Activated B cell treated with CpG ODN at 0.5 μM for 24 hours (primary cell): ENCODE results near the gene DST. TPM values are rescaled to one million over a fixed set of nuclear protein-coding genes. Genes with fewer than 3 reads are reported as not detected.

ENCODE experiments used
- ATAC-seq: fragments of 200-7000 bp; cut with Tn5 transposase; one replicate; pipeline ENCODE4 v1.10.0; 2021; ENCODE audit warnings: low read depth, mild to moderate bottlenecking, moderate library complexity
- CTCF ChIA-PET: fragments of 350-600 bp; sonication (Branson Sonifier 250); formaldehyde crosslinking; loops from one replicate; lab custom pipeline; 2021; ENCODE audit warnings: antibody characterized with exemption; lab: Charles Lee
- POLR2A ChIA-PET: fragments of 350-600 bp; sonication (Branson Sonifier 250); formaldehyde crosslinking; loops from one replicate; lab custom pipeline; 2021; ENCODE audit warnings: antibody characterized with exemption; lab: Charles Lee
- DNase-seq: peaks from one replicate; pipeline ENCODE4 v3.0.0; 2022
- H3K27ac Mint-ChIP-seq: one replicate; pipeline ENCODE4 v1.8.0; 2020; ENCODE audit warnings: mixed read lengths
- H3K27me3 Mint-ChIP-seq: one replicate; pipeline ENCODE4 v1.8.0; 2021; ENCODE audit warnings: mixed read lengths
- H3K36me3 Mint-ChIP-seq: one replicate; pipeline ENCODE4 v1.8.0; 2021; ENCODE audit warnings: low read depth, mixed read lengths
- H3K4me1 Mint-ChIP-seq: one replicate; pipeline ENCODE4 v1.8.0; 2021; ENCODE audit warnings: mixed read lengths
- H3K4me3 Mint-ChIP-seq: one replicate; pipeline ENCODE4 v1.8.0; 2020; ENCODE audit warnings: mild to moderate bottlenecking, mixed read lengths
- H3K9me3 Mint-ChIP-seq: one replicate; pipeline ENCODE4 v1.8.0; 2020; ENCODE audit warnings: mixed read lengths
- intact Hi-C: fragments of 100-400 bp; cut with micrococcal nuclease; formaldehyde crosslinking; loops from one replicate; pipeline ENCODE4 v1.15.1; 2024
- total RNA-seq: library from RNA; stranded (reverse); gene quantifications from 2 replicates; pipeline ENCODE4 v1.2.3, GENCODE V29; 2022
- TF ChIP-seq, protein P1 (sequence below): fragments of 200-600 bp; IDR thresholded peaks from one replicate; pipeline ENCODE4 v1.8.0; 2022; ENCODE audit warnings: antibody characterized with exemption, mild to moderate bottlenecking

The DST gene
- total RNA-seq, 1 donor from 2014 or later = 1.3 TPM

DNA sequence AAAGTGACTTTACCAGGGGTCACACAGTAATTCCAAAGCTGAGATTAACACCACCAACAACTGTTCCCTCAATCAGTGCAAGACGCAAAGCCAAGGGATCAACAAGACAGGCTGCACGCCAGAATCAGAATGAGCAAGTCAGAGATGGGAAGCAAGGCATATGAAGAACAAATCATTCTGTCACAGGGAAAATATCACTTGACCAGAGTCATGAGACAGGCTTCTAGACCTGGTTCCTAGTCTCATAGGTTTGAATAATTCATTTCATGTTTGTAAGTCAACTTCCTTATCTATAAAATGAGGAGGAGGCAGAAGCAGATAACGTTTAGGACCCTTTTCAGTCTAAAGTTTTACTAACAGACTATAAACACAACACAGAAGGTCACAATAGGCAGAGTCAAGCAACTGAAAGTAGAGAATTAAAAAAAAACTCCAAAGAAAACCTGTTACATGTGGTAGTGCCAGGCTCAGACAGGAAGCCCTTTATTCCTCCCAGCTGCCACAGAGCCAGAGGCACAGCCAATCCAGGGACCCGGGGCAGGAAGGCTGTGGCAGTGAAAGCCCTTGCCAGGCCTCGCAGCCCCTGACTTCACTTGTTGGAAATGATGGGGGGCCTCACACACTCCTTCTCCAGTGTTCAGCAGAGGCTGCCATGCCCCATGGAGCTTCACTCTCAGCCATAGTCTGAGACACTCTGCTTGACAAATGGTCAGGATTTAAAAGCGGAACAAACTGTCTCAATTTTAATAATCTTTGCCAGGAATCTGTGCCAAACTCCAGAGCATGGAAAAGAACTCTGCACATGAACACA, 29.2 kb upstream of the DST start:
- no peaks in the 10 kb centered on the region for H3K36me3 Mint-ChIP-seq
- ATAC-seq (no peak), DNase-seq (no peak)
- intact Hi-C loops = no loop called here
- H3K27me3 Mint-ChIP-seq = no peaks in the 10 kb centered on the region
- H3K4me3 Mint-ChIP-seq = no peak overlapping the region
- ChIA-PET CTCF (interaction anchor here (1.3 kb wide), 1 partner anchor 27 kb away, joined by 3 read pairs; no protein-coding TSS in a partner anchor), POLR2A (no interaction called here)
- H3K9me3 Mint-ChIP-seq = no peaks in the 10 kb centered on the region
- TF ChIP-seq, protein P1, sequence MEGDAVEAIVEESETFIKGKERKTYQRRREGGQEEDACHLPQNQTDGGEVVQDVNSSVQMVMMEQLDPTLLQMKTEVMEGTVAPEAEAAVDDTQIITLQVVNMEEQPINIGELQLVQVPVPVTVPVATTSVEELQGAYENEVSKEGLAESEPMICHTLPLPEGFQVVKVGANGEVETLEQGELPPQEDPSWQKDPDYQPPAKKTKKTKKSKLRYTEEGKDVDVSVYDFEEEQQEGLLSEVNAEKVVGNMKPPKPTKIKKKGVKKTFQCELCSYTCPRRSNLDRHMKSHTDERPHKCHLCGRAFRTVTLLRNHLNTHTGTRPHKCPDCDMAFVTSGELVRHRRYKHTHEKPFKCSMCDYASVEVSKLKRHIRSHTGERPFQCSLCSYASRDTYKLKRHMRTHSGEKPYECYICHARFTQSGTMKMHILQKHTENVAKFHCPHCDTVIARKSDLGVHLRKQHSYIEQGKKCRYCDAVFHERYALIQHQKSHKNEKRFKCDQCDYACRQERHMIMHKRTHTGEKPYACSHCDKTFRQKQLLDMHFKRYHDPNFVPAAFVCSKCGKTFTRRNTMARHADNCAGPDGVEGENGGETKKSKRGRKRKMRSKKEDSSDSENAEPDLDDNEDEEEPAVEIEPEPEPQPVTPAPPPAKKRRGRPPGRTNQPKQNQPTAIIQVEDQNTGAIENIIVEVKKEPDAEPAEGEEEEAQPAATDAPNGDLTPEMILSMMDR = no peak
- H3K27ac Mint-ChIP-seq = no peak overlapping the region
- no peaks in the 10 kb centered on the region for H3K4me1 Mint-ChIP-seq

DNA sequence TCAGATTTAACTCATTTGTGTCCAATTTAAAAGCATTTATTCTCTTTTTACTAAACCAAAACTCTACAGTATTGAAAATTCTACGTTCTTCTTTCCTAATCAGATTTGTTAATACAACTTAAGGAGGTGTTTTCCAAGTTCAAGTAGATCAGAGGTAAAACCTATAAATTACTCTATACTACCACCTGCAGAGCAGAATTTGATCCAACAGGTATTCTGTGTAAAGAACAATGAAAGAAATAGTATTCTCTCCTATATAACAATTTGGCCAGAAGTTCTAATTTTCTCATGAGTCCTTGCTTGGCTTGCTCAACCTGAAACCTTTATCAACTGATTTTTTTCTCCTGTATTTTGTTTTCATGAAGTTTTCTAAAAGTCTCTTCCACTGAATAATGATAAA, 28.5 kb upstream of the DST start:
- DNase-seq (no peak), ATAC-seq (no peak)
- H3K4me3 Mint-ChIP-seq = no peak overlapping the region
- CTCF ChIA-PET = no interaction called here
- intact Hi-C loops = no loop called here
- no peaks in the 10 kb centered on the region for H3K4me1 Mint-ChIP-seq
- TF ChIP-seq, protein P1 = no peak
- no peaks in the 10 kb centered on the region for H3K9me3 Mint-ChIP-seq
- H3K27ac Mint-ChIP-seq = no peak overlapping the region
- no peaks in the 10 kb centered on the region for H3K27me3 Mint-ChIP-seq
- no peaks in the 10 kb centered on the region for H3K36me3 Mint-ChIP-seq
- POLR2A ChIA-PET = no interaction called here

DNA sequence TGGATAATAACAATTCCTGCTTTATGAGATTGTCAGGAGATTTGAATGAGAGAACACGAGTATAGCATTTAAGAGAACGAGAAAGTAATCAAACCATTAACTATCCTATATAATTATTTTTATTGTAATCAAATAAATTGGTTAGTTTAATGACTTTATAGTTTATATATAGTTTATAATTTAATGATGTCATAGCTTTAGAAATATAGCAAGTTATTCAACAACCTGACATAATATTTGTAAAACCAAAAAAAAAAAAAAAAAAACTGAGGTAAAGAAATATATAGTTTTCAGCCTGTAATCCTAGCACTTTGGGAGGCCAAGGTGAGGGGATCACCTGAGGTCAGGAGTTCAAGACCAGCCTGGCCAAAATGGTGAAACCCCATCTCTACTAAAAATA, 26.4 kb upstream of the DST start:
- no peaks in the 10 kb centered on the region for H3K4me1 Mint-ChIP-seq
- no peaks in the 10 kb centered on the region for H3K36me3 Mint-ChIP-seq
- ATAC-seq (no peak), DNase-seq (no peak)
- POLR2A ChIA-PET = no interaction called here
- no peak overlapping the region for H3K4me3 Mint-ChIP-seq
- intact Hi-C loops = no loop called here
- CTCF ChIA-PET = no interaction called here
- H3K27ac Mint-ChIP-seq = no peak overlapping the region
- H3K27me3 Mint-ChIP-seq = no peaks in the 10 kb centered on the region
- TF ChIP-seq, protein P1 = no peak
- H3K9me3 Mint-ChIP-seq = no peaks in the 10 kb centered on the region

DNA sequence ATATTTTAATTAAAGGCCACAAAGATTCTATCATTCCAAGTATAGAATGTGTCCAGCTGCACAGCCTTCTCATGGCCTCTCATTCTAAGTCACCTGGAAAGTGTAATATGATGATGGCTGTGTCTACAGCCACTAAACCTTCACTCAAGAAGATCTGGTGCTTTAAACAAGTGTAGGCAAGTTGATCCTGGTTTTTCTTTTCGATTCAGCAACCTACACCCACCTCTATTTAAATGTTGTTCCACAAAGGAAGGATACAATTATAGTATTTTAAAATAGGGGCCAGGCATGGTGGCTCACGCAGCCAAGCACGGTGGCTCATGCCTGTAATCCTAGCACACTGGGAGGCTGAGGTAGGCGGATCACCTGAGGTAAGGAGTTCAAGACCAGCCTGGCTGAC, 25.5 kb upstream of the DST start:
- ATAC-seq (no peak), DNase-seq (no peak)
- intact Hi-C loops = no loop called here
- H3K27me3 Mint-ChIP-seq = no peaks in the 10 kb centered on the region
- H3K4me3 Mint-ChIP-seq = no peak overlapping the region
- H3K9me3 Mint-ChIP-seq = no peaks in the 10 kb centered on the region
- H3K36me3 Mint-ChIP-seq = no peaks in the 10 kb centered on the region
- H3K4me1 Mint-ChIP-seq = no peaks in the 10 kb centered on the region
- CTCF ChIA-PET = no interaction called here
- POLR2A ChIA-PET = no interaction called here
- no peak overlapping the region for H3K27ac Mint-ChIP-seq
- TF ChIP-seq, protein P1 = no peak

DNA sequence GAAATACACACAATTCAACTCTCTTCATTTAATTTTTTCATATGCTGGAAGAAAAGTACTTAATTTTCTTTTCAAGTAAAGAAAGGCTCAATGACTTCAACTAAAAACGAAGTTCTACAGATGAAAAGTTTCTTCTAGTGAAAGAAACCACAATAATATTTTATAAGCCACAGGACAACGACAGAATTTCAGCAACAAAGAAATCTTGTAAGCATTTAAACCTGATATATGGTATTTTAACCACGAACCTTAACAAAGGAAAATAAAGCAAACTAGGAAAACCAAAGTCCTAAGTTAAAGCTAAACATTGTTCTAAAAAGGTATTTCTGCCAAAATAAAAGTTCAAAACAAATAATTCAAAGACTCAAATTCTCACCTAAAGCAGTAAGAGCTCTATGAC, 24.6 kb upstream of the DST start:
- intact Hi-C loops = no loop called here
- Mint-ChIP-seq H3K4me1 (no peaks in the 10 kb centered on the region), H3K4me3 (no peak overlapping the region), H3K27me3 (no peaks in the 10 kb centered on the region), H3K36me3 (no peaks in the 10 kb centered on the region), H3K9me3 (no peaks in the 10 kb centered on the region), H3K27ac (no peak overlapping the region)
- POLR2A ChIA-PET = no interaction called here
- TF ChIP-seq, protein P1 = no peak
- DNase-seq (no peak), ATAC-seq (no peak)
- CTCF ChIA-PET = no interaction called here
